C4-2B (cell line): ENCODE data around the gene PRPF6.
"Not testable (repeated sequence)": the region's sequence is repeated elsewhere in the genome, so short reads cannot be mapped to it uniquely, and the experiment has no call there.

Source experiments
- H3K27ac ChIP-seq: fragments of 450-650 bp; 2 replicates; pipeline ENCODE4 v1.5.1; 2017
- ZFX ChIP-seq: fragments of 450-650 bp; IDR thresholded peaks from 2 replicates; pipeline ENCODE4 v1.6.1; 2017
- TF ChIP-seq, protein P1 (sequence below): fragments of 450-650 bp; conservative IDR thresholded peaks from 2 replicates; pipeline ENCODE4 v1.5.1; 2017; ENCODE audit warnings: mild to moderate bottlenecking

The PRPF6 gene

DNA sequence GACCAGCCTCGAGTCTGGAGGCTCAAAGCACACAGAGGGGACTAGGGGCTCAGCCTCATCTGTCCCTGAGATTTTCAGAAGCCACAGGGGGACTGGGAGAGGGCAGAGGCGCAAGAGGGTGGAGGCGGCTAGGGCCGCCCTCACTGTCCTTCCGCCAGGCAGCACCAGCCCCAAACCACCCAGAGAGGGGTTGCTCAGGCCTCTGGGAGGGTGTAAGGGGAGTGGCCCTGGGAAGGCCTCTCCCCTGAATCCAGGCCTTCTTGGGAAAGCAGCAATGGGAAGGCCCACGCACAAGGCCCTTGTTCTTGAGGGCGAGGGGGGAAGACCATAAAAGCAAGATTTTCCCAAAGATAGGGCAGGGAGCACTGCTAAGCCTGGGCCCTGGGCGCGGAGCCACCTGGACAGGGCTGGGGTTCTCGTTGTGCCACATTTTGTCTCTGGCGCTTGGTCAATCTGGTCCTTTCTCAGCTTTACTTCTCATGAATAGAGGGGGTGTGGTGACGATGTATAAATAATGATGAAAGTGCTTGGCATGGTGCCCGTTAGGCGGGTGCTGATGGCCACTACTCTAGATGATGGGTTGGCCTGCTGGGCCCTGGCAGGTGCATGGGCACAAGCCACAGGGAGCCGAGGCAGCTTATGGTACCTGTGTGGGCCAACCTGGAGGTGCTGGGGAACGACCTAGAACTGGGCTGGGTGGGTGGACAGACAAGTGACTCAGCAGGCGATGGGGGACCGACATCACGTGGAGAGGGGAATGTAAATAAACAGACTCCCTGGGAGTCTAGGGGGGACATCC lies 6.3 kb upstream of the PRPF6 start:
- TF ChIP-seq, protein P1, sequence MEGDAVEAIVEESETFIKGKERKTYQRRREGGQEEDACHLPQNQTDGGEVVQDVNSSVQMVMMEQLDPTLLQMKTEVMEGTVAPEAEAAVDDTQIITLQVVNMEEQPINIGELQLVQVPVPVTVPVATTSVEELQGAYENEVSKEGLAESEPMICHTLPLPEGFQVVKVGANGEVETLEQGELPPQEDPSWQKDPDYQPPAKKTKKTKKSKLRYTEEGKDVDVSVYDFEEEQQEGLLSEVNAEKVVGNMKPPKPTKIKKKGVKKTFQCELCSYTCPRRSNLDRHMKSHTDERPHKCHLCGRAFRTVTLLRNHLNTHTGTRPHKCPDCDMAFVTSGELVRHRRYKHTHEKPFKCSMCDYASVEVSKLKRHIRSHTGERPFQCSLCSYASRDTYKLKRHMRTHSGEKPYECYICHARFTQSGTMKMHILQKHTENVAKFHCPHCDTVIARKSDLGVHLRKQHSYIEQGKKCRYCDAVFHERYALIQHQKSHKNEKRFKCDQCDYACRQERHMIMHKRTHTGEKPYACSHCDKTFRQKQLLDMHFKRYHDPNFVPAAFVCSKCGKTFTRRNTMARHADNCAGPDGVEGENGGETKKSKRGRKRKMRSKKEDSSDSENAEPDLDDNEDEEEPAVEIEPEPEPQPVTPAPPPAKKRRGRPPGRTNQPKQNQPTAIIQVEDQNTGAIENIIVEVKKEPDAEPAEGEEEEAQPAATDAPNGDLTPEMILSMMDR: no peak
- TF ChIP-seq ZFX: 0 out of 2 replicates have a peak, but pooled peaks have one; percentile 30
- H3K27ac ChIP-seq: peak overlapping the region; percentile 78

DNA sequence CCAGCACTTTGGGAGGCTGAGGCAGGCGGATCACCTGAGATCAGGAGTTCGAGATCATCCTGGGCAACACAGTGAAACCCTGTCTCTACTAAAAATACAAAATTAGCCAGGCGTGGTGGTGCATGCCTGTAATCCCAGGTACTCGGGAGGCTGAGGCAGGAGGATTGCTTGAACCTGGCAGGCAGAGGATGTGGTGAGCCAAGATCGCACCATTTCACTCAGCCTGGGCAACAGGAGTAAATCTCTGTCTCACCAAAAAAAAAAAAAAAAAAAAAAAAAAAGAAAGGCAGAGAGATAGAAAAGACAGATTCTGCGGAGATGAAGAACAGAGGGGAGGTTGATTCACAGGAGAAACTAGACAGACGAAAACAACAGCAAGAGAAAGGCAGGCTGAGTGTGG lies 4.4 kb upstream of the PRPF6 start:
- not testable (repeated sequence) for H3K27ac ChIP-seq

DNA sequence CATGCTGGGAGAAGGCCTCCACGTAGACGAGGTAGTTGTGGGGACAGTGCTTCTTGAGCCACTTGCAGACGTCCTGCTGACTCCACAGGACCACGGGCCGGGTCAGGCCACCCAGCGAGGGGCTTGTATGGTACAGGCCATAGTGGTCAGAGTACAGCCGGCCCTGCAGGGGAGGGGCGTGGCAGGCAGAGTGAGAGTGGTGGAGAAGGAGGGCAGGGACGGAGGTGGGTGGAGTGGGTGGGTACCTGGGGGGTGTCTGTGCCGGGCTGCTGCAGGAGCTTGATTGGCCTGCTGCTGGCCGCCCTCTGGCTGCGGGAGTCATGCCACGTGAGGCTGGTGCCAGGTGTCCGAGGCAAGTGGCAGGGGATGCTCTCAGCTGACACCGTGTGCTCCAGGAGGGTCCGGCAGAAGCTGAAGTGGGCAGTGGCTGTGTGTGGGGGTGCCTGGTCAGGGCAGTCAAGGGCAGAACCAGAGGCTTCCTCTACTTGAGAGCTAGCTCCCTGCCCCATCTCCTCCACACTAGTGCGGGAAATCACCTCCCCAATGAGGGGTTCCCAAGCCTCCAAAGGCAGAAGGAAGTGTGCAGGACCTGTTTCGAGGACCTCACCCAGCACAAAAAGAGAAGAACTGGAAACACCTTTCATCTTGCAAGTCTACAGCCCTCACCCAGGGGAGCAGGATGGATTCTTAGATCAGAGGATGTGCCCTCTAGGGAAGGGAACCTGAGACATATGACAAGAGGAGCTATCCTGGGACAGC lies 3.8 kb upstream of the PRPF6 start:
- H3K27ac ChIP-seq: no peak overlapping the region
- no peak for TF ChIP-seq ZFX
- TF ChIP-seq, protein P1: no peak

GRCh38 chr20:63977739-63978276 lies 3.1 kb upstream of the PRPF6 start:
- peak overlapping the region; percentile 97 for H3K27ac ChIP-seq
- TF ChIP-seq, protein P1: no peak
- TF ChIP-seq ZFX: no peak

GRCh38 chr20:63978319-63979228 lies 2.4 kb upstream of the PRPF6 start:
- H3K27ac ChIP-seq: peak overlapping the region; percentile 97
- TF ChIP-seq ZFX: no peak
- TF ChIP-seq, protein P1: no peak

- TF ChIP-seq, protein P1: no peak
- no peak for TF ChIP-seq ZFX
- peak overlapping the region; percentile 97 for H3K27ac ChIP-seq
Measured at GRCh38 chr20:63979229-63979556, 1.7 kb upstream of the PRPF6 start.

DNA sequence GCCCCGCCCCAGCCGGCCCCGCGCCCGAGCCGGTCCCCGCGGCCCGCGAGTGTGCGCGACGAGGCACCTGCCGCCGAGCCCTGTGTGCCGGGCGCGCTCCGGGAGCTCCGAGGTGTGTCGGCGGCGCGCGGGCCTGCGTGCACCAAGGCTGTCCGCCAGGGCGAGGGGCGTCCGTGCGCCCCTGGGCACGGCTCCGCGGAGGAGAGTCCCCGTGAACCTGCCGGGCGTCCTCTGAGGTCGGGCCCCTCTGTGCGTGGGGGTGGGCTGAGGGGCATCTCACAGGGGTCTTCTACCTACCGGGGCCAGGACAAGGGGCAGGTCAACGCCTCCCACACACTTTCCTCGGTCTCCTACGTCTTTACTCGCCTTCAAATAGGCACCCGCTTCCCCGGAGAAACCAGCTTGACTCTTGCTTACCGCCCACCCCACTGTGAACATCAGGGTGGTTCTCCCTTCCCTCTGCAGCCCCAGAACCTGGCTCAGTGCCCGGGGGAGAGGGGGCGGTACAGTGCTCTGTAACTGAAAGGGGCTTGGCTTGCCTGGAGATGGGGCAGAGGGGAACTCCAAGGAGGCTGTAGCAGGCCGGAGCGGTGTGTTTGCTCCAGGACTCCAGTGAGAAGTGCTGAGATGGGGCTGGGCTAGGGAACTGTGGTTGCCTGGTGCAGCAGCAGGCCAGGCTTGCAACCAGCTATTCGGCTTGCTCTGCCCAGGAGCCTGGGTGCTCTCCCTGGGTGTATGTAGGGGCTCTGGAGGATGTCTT lies 1.2 kb upstream of the PRPF6 start, which contains the start of gene SAMD10:
Gene SAMD10, minus strand, starts transcription at position 86 of the 760 bp plus-strand sequence. CDS start 175 bp downstream, outside the sequence.
- TF ChIP-seq, protein P1: no peak; the same call in 1 of the 2 replicates
- TF ChIP-seq ZFX: no peak; the same call in 1 of the 2 replicates
- H3K27ac ChIP-seq: peak within 1 kb of the TSS; percentile 97
